ENCODE measurements around the gene ADIPOQ.
"Not testable (repeated sequence)": the region's sequence is repeated elsewhere in the genome, so short reads cannot be mapped to it uniquely, and the experiment has no call there.

GRCh38 chr3:186903676-186904075 lies 61.2 kb downstream of the ADIPOQ start:
- not testable (repeated sequence) for TF ChIP-seq CTCF, EZH2phosphoT487 (IDR thresholded peaks at IDR 0.05)

Data from neural progenitor cell (in vitro differentiated cells).